Cardiac septum (tissue), 1 donor: Measurements from ENCODE around the gene ANKFY1. TPM values are rescaled to one million over a fixed set of nuclear protein-coding genes. Genes with fewer than 3 reads are reported as not detected.
"Not testable (repeated sequence)": the region's sequence is repeated elsewhere in the genome, so short reads cannot be mapped to it uniquely, and the experiment has no call there.

ENCODE experiments used
- DNase-seq: peaks from one replicate; pipeline ENCODE4 v3.0.0-alpha.2; 2020; ENCODE audit warnings: low spot score
- intact Hi-C: fragments of 100-400 bp; cut with DNase I; formaldehyde crosslinking; loops from one replicate; pipeline ENCODE4 v1.14.0; 2022
- total RNA-seq: library from RNA; stranded (reverse); fragmentation: NEBNext Ultra II Directional; extraction: Animal tissue kit (Norgen Biotek cat#: 25700); gene quantifications from one replicate; pipeline ENCODE4 v1.2.1, GENCODE V29; 2021
- donor health status: DM: no; HTN: no; CAD: no.

The ANKFY1 gene
- total RNA-seq, 1 donor from 2014 or later, result 21.4 TPM

GRCh38 chr17:4140125-4140524, 123.7 kb downstream of the ANKFY1 start:
- intact Hi-C loops, result loop anchor here (5.0 kb wide), 1 partner anchor 227 kb away; the partner anchor contains the start of gene UBE2G1

GRCh38 chr17:4138906-4139526, 124.8 kb downstream of the ANKFY1 start:
- DNase-seq, intact Hi-C loops: not testable (repeated sequence)

More at GRCh38 chr17:4140125-4140524, 123.7 kb downstream of the ANKFY1 start:
- DNase-seq, result no peak

GRCh38 chr17:4136373-4136772, 127.4 kb downstream of the ANKFY1 start:
- intact Hi-C loops, result no loop called here
- DNase-seq, result no peak

- intact Hi-C loops, result no loop called here
- no peak for DNase-seq
Measured at GRCh38 chr17:4135489-4135888, 128.3 kb downstream of the ANKFY1 start.

- no peak for DNase-seq
- intact Hi-C loops, result no loop called here
Measured at GRCh38 chr17:4134721-4135120, 129.1 kb downstream of the ANKFY1 start.

GRCh38 chr17:4130715-4131114, 133.1 kb downstream of the ANKFY1 start:
- DNase-seq, result no peak
- intact Hi-C loops, result no loop called here

GRCh38 chr17:4127555-4127954, 136.2 kb downstream of the ANKFY1 start:
- intact Hi-C loops, result no loop called here

GRCh38 chr17:4125552-4125951, 138.2 kb downstream of the ANKFY1 start:
- intact Hi-C loops, result no loop called here
- no peak for DNase-seq

More at GRCh38 chr17:4127555-4127954, 136.2 kb downstream of the ANKFY1 start:
- no peak for DNase-seq

- DNase-seq, result no peak
- intact Hi-C loops, result no loop called here
Measured at GRCh38 chr17:4124999-4125398, 138.8 kb downstream of the ANKFY1 start.

GRCh38 chr17:4120332-4120731, 143.4 kb downstream of the ANKFY1 start:
- intact Hi-C loops, result no loop called here
- no peak for DNase-seq

- intact Hi-C loops, result no loop called here
Measured at GRCh38 chr17:4119299-4119698, 144.5 kb downstream of the ANKFY1 start.

GRCh38 chr17:4118015-4118743, 145.6 kb downstream of the ANKFY1 start:
- intact Hi-C loops, result no loop called here
- no peak for DNase-seq

More at GRCh38 chr17:4119299-4119698, 144.5 kb downstream of the ANKFY1 start:
- DNase-seq, result no peak

- no peak for DNase-seq
Measured at GRCh38 chr17:4116516-4116915, 147.3 kb downstream of the ANKFY1 start.

More at GRCh38 chr17:4116516-4116915, 147.3 kb downstream of the ANKFY1 start:
- intact Hi-C loops, result no loop called here

Other genes starting within 250 kb of the ANKFY1 start
- gene ZZEF1, start 120.9 kb downstream of the ANKFY1 start, total RNA-seq, result 36.9 TPM
- 11.1 TPM for gene CYB5D2, start 120.8 kb downstream of the ANKFY1 start, total RNA-seq
- gene UBE2G1, start 102.7 kb upstream of the ANKFY1 start, total RNA-seq, result 80.4 TPM
- 0.54 TPM for gene SPNS3, start 170.0 kb upstream of the ANKFY1 start, total RNA-seq
- 10.3 TPM for gene SPNS2, start 234.9 kb upstream of the ANKFY1 start, total RNA-seq